Measurements from ENCODE around the gene VPS13D.

Gene VPS13D

DNA sequence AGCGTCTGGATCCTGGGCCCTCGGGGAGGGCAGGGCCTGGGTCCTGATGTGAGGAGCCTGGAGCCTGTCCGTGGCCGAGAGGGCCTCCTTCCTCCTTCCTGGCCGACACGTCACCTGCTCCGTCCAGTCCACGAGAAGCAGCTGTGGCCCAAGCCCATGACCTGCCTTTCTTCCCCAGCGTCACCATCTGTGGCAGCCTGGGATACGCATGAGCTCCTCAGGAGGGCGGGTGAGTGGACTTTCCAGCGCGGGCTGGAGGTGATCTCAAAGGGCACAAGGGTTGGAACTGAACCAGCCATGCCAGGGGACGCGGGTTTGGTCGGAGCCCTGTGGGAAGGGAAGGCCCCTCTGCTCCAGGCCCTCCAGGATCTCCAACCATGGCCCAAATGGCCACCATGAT is 297.7 kb downstream of the VPS13D start:
- Histone ChIP-seq H3K27ac (ENCODE audit: insufficient read depth, low read depth, low read length, poor library complexity, severe bottlenecking) (no peak overlapping the region), H3K27me3 (ENCODE audit: control insufficient read depth, insufficient read depth, low read length, poor library complexity, severe bottlenecking) (no peaks in the 10 kb centered on the region), H3K4me3 (ENCODE audit: insufficient read depth, low read depth, low read length) (no peak overlapping the region), H3K4me1 (ENCODE audit: control insufficient read depth, insufficient read depth, low read length) (no peaks in the 10 kb centered on the region), H3K36me3 (ENCODE audit: control insufficient read depth, insufficient read depth, low read length) (no peaks in the 10 kb centered on the region), H3K9me3 (ENCODE audit: control insufficient read depth, low read length) (no peaks in the 10 kb centered on the region)
- WGBS, 2 experiments, result 95 to 96% methylated on average over 16 of the region's 16 CpGs

DNA sequence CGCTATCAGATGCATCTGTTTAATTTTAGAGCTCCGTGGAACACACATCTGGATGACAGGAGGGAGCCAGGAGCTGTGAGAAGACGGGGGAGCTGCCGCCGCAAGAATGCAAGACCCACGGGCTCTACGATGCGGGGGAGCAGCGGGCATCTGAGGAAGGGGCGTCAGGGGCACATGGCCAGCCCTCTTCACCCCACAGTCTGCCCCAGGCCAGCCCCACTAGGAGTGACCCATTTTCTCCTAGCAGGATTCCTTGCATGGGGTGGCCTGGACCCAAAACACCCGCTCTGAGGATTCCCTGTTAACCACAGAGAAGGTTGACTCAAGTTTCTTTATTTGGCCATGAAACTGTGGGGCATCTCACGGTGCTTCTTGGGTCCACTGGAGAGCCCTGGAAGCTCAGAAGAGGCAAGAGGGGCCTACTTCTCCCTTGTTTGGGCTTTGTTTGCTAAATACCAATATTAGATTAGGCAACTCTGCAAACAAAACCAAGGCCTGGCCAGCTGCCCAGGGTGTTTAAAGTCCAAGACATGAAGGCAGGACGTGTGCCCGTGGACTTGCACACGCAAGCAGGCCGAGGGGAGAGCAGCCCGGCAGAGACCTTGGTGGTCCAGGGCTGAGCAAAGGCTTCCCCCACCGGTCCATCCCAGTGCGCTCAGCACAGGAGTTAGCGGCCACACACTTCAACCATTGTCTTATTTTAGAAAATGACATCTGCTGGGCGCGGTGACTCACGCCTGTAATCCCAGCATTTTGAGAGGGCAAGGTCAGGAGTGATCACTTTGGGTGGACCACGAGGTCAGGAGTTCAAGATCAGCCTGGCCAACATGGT is 298.4 kb downstream of the VPS13D start:
- Histone ChIP-seq H3K4me3 (ENCODE audit: insufficient read depth, low read depth, low read length) (no peak overlapping the region), H3K9me3 (ENCODE audit: control insufficient read depth, low read length) (no peaks in the 10 kb centered on the region), H3K27ac (ENCODE audit: insufficient read depth, low read depth, low read length, poor library complexity, severe bottlenecking) (no peak overlapping the region), H3K36me3 (ENCODE audit: control insufficient read depth, insufficient read depth, low read length) (no peaks in the 10 kb centered on the region), H3K4me1 (ENCODE audit: control insufficient read depth, insufficient read depth, low read length) (no peaks in the 10 kb centered on the region), H3K27me3 (ENCODE audit: control insufficient read depth, insufficient read depth, low read length, poor library complexity, severe bottlenecking) (no peaks in the 10 kb centered on the region)
- WGBS, 2 experiments, result 94% methylated on average over 24 of the region's 24 CpGs

GRCh38 chr1:12529640-12530174 is 299.9 kb downstream of the VPS13D start:
- 92 to 94% methylated on average over 3 of the region's 3 CpGs for WGBS, 2 experiments
- no peak overlapping the region for H3K27ac ChIP-seq (ENCODE audit: insufficient read depth, low read depth, low read length, poor library complexity, severe bottlenecking)

GRCh38 chr1:12530462-12531178 is 300.8 kb downstream of the VPS13D start:
- H3K9me3 ChIP-seq (ENCODE audit: control insufficient read depth, low read length), result no peaks in the 10 kb centered on the region
- no peak overlapping the region for H3K27ac ChIP-seq (ENCODE audit: insufficient read depth, low read depth, low read length, poor library complexity, severe bottlenecking)

More at GRCh38 chr1:12529640-12530174, 299.9 kb downstream of the VPS13D start:
- Histone ChIP-seq H3K27me3 (ENCODE audit: control insufficient read depth, insufficient read depth, low read length, poor library complexity, severe bottlenecking) (no peaks in the 10 kb centered on the region), H3K9me3 (ENCODE audit: control insufficient read depth, low read length) (no peaks in the 10 kb centered on the region), H3K4me3 (ENCODE audit: insufficient read depth, low read depth, low read length) (no peak overlapping the region), H3K36me3 (ENCODE audit: control insufficient read depth, insufficient read depth, low read length) (no peaks in the 10 kb centered on the region), H3K4me1 (ENCODE audit: control insufficient read depth, insufficient read depth, low read length) (no peaks in the 10 kb centered on the region)

DNA sequence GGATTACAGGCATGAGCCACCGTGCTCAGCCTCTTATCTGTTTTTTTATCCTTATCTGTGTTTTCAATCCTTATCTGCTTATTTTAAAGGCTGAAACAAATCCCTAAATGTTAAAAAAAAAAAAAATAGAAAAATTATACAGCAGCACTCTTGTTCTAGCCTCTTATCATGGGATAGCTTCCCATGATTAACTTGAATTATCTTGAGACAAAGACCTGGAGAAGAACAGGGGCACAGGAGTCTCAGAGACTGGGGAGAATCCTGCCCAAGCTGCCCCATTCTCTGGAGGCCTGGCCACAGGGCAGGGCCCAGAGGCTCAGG is 301.3 kb downstream of the VPS13D start:
- 84 to 85% methylated on average over 1 of the region's 1 CpG for WGBS, 2 experiments
- Histone ChIP-seq H3K9me3 (ENCODE audit: control insufficient read depth, low read length) (no peaks in the 10 kb centered on the region), H3K27me3 (ENCODE audit: control insufficient read depth, insufficient read depth, low read length, poor library complexity, severe bottlenecking) (no peaks in the 10 kb centered on the region), H3K27ac (ENCODE audit: insufficient read depth, low read depth, low read length, poor library complexity, severe bottlenecking) (no peak overlapping the region), H3K36me3 (ENCODE audit: control insufficient read depth, insufficient read depth, low read length) (no peaks in the 10 kb centered on the region), H3K4me3 (ENCODE audit: insufficient read depth, low read depth, low read length) (no peak overlapping the region), H3K4me1 (ENCODE audit: control insufficient read depth, insufficient read depth, low read length) (no peaks in the 10 kb centered on the region)

More at GRCh38 chr1:12530462-12531178, 300.8 kb downstream of the VPS13D start:
- WGBS, 2 experiments, result 85 to 91% methylated on average over 11 of the region's 11 CpGs
- Histone ChIP-seq H3K4me1 (ENCODE audit: control insufficient read depth, insufficient read depth, low read length) (no peaks in the 10 kb centered on the region), H3K4me3 (ENCODE audit: insufficient read depth, low read depth, low read length) (no peak overlapping the region), H3K36me3 (ENCODE audit: control insufficient read depth, insufficient read depth, low read length) (no peaks in the 10 kb centered on the region), H3K27me3 (ENCODE audit: control insufficient read depth, insufficient read depth, low read length, poor library complexity, severe bottlenecking) (no peaks in the 10 kb centered on the region)

DNA sequence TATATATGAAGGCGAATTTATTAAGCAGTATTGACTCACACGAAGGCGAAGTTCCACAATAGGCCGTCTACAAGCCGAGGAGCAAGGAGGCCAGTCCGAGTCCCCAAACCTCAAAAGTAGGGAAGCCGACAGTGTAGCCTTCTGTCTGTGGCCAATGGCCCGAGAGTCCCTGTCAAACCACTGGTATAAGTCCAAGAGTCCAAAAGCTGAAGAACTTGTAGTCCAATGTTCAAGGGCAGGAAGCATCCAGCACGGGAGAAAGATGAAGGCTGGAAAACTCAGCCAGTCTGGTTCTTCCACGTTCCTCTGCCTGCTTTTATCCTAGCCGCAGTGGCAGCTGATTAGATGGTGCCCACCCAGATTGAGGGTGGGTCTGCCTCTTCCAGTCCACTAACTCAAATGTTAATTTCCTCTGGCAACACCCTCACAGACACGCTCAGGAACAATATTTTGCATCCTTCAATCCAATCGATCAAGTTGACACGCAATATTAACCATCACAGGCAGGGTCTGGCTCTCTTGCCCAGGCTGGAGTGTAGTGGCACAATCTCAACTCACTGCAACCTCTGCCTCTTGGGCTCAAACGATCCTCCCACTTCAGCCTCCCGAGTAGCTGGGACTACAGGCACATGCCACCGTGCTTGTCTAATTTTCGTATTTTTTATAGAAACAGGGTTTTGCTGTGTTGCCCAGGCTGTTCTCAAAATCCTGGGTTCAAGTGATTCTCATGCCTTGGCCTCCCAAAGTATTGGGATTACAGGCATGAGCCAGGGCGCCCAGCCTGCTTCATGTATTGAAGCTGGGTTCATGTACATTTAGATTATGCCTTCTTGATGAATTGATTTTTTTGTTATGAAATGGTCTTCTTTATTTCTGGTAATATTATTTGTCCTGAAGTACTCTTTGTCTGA is 302.8 kb downstream of the VPS13D start:
- Histone ChIP-seq H3K36me3 (ENCODE audit: control insufficient read depth, insufficient read depth, low read length) (no peaks in the 10 kb centered on the region), H3K4me1 (ENCODE audit: control insufficient read depth, insufficient read depth, low read length) (peaks cover under 1% of the 10 kb centered on the region), H3K9me3 (ENCODE audit: control insufficient read depth, low read length) (no peaks in the 10 kb centered on the region), H3K27ac (ENCODE audit: insufficient read depth, low read depth, low read length, poor library complexity, severe bottlenecking) (no peak overlapping the region), H3K27me3 (ENCODE audit: control insufficient read depth, insufficient read depth, low read length, poor library complexity, severe bottlenecking) (no peaks in the 10 kb centered on the region), H3K4me3 (ENCODE audit: insufficient read depth, low read depth, low read length) (no peak overlapping the region)
- WGBS, 2 experiments, result 90 to 91% methylated on average over 19 of the region's 19 CpGs

DNA sequence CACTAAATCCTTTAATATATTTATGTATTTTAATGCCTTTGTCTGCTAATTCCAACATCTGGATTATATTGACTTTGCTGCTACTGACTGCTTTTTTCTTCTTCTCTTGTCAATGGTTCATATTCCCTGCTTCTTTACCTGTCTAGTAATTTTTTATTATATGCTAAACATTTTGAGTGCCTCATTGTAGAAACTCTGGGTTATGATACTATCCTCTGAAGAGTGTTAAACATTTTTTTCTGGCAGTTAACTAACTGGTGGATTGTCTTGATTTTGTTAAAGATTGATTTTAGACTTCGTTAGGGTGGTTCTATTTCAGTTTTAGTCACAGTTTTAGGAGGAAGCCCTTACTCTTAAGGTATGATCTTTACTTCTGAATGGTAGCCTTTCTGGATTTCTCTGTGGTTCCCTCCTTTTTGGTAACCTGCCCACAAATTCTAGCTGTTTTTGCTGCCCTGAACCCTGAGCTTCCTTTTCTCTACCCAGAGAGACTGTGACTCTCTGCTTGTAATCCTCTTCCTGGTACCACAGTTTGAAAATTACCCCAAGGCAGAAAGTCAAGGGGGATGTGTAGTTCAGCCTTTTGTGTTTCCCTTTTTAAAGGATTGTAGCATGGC is 306.3 kb downstream of the VPS13D start:
- Histone ChIP-seq H3K9me3 (ENCODE audit: control insufficient read depth, low read length) (no peaks in the 10 kb centered on the region), H3K27ac (ENCODE audit: insufficient read depth, low read depth, low read length, poor library complexity, severe bottlenecking) (no peak overlapping the region), H3K36me3 (ENCODE audit: control insufficient read depth, insufficient read depth, low read length) (no peaks in the 10 kb centered on the region), H3K4me3 (ENCODE audit: insufficient read depth, low read depth, low read length) (no peak overlapping the region), H3K27me3 (ENCODE audit: control insufficient read depth, insufficient read depth, low read length, poor library complexity, severe bottlenecking) (no peaks in the 10 kb centered on the region), H3K4me1 (ENCODE audit: control insufficient read depth, insufficient read depth, low read length) (peaks cover 18% of the 10 kb centered on the region)
- 83 to 88% methylated on average over 1 of the region's 1 CpG for WGBS, 2 experiments

GRCh38 chr1:12537294-12537693 is 307.5 kb downstream of the VPS13D start:
- Histone ChIP-seq H3K36me3 (ENCODE audit: control insufficient read depth, insufficient read depth, low read length) (no peaks in the 10 kb centered on the region), H3K9me3 (ENCODE audit: control insufficient read depth, low read length) (no peaks in the 10 kb centered on the region), H3K4me3 (ENCODE audit: insufficient read depth, low read depth, low read length) (no peak overlapping the region), H3K4me1 (ENCODE audit: control insufficient read depth, insufficient read depth, low read length) (peaks cover 30% of the 10 kb centered on the region), H3K27me3 (ENCODE audit: control insufficient read depth, insufficient read depth, low read length, poor library complexity, severe bottlenecking) (no peaks in the 10 kb centered on the region), H3K27ac (ENCODE audit: insufficient read depth, low read depth, low read length, poor library complexity, severe bottlenecking) (no peak overlapping the region)
- 93 to 94% methylated on average over 4 of the region's 4 CpGs for WGBS, 2 experiments

GRCh38 chr1:12537906-12538461 is 308.2 kb downstream of the VPS13D start:
- H3K9me3 ChIP-seq (ENCODE audit: control insufficient read depth, low read length), result no peaks in the 10 kb centered on the region
- no peak overlapping the region for H3K27ac ChIP-seq (ENCODE audit: insufficient read depth, low read depth, low read length, poor library complexity, severe bottlenecking)
- no peaks in the 10 kb centered on the region for H3K27me3 ChIP-seq (ENCODE audit: control insufficient read depth, insufficient read depth, low read length, poor library complexity, severe bottlenecking)
- H3K36me3 ChIP-seq (ENCODE audit: control insufficient read depth, insufficient read depth, low read length), result no peaks in the 10 kb centered on the region
- WGBS, 2 experiments, result 87 to 91% methylated on average over 3 of the region's 3 CpGs
- peaks cover 32% of the 10 kb centered on the region for H3K4me1 ChIP-seq (ENCODE audit: control insufficient read depth, insufficient read depth, low read length)
- no peak overlapping the region for H3K4me3 ChIP-seq (ENCODE audit: insufficient read depth, low read depth, low read length)
